HCT116 (cell line): ENCODE results near the gene SORBS1.

Experiments used
- POLR2A ChIP-seq: IDR thresholded peaks from 2 replicates; pipeline ENCODE4 v1.7.0; 2011; ENCODE audit warnings: borderline replicate concordance; ENCODE audit not compliant: insufficient read depth, insufficient read length; ENCODE audit errors: extremely low read depth
- POLR2AphosphoS5 ChIP-seq: IDR thresholded peaks from 2 replicates; pipeline ENCODE4 v1.6.1; 2011; ENCODE audit warnings: mild to moderate bottlenecking, low read depth, low read length, moderate library complexity
- SP1 ChIP-seq: IDR thresholded peaks from 2 replicates; pipeline ENCODE4 v1.6.1; 2012; ENCODE audit warnings: low read depth
- YY1 ChIP-seq: IDR thresholded peaks from 2 replicates; pipeline ENCODE4 v1.6.1; 2011; ENCODE audit warnings: low read length, low read depth, moderate library complexity, mild to moderate bottlenecking; ENCODE audit not compliant: insufficient replicate concordance; ENCODE audit errors: extremely low read depth
- TF ChIP-seq, protein P1 (sequence below), 3 experiments: fragments of 200-600 bp in 1 of 3; sonication (generic) in 1 of 3; IDR thresholded peaks in 2 of 3; conservative IDR thresholded peaks in 1 of 3; 2 replicates each; pipeline ENCODE4 v1.5.1; 2012 to 2017; ENCODE audit warnings: low read depth in 2 of 3, low read length in 2 of 3, antibody characterized with exemption in 1 of 3, borderline replicate concordance in 1 of 3, control low read depth in 1 of 3, mild to moderate bottlenecking in 1 of 3, mixed read lengths in 1 of 3, mixed run types in 1 of 3, moderate library complexity in 1 of 3; ENCODE audit not compliant: insufficient read depth in 1 of 3

DNA sequence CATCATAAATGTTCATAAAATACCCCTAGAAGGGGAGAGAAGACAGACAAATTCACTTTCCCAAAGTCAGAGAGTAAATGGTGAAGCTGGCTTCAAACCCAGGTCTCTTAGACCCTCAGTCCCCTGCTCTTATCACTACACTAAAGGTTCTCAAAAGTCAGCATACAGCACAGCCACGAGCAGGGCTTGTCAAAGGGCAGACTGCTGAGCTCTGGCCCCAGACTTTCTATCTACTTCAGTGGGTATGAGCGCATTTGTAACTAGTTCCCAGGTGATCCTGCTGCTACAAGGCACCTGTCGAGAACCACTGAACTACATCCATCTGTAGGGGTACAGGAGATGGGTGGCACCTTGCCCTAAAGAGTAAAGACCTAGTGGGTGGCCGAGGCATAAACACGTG lies 91.5 kb downstream of the SORBS1 start:
- TF ChIP-seq YY1: no peak
- TF ChIP-seq, protein P1, sequence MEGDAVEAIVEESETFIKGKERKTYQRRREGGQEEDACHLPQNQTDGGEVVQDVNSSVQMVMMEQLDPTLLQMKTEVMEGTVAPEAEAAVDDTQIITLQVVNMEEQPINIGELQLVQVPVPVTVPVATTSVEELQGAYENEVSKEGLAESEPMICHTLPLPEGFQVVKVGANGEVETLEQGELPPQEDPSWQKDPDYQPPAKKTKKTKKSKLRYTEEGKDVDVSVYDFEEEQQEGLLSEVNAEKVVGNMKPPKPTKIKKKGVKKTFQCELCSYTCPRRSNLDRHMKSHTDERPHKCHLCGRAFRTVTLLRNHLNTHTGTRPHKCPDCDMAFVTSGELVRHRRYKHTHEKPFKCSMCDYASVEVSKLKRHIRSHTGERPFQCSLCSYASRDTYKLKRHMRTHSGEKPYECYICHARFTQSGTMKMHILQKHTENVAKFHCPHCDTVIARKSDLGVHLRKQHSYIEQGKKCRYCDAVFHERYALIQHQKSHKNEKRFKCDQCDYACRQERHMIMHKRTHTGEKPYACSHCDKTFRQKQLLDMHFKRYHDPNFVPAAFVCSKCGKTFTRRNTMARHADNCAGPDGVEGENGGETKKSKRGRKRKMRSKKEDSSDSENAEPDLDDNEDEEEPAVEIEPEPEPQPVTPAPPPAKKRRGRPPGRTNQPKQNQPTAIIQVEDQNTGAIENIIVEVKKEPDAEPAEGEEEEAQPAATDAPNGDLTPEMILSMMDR (IDR thresholded peaks at IDR 0.05 in 2 of 3, conservative IDR thresholded peaks at IDR 0.05 in 1 of 3; ENCODE audit: borderline replicate concordance in 1 of 3, insufficient read depth in 1 of 3, low read depth in 2 of 3, low read length in 2 of 3): no peak
- no peak for TF ChIP-seq POLR2A
- TF ChIP-seq POLR2AphosphoS5: no peak
- TF ChIP-seq SP1: no peak
